Measurements from ENCODE around the gene NRIP2. TPM values are rescaled to one million over a fixed set of nuclear protein-coding genes. Genes with fewer than 3 reads are reported as not detected.

Gene NRIP2
- total and polyA plus RNA-seq, 2 donors (not counting 3 experiments of a cell fraction or from before 2014, with no cell fraction given): not detected

DNA sequence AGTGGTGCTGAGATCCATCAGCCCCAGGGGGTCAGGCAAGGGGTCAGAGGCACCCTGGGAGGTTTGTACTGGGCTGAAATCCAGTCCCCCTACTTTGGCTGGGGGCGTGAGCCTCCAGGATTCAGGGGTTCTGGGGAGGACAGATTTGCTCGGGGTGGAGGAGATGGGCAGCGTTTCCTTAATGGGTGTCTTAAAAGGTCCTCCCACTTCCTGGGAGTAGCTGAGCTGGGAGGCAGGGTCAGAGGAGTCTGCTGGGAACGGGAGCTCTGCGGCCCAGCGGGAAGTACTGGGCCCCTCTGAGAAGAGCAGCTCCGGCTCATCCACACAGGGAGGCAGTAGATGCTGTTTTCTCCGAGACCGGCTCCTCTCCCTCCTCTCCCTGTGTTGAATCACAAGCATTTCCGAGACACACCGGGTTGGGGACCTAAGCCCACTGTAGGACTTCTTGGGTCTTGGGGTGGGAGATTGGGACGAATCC lies 24.1 kb upstream of the NRIP2 start:
- Histone ChIP-seq H3K36me3 (ENCODE audit: control insufficient read depth in 2 of 2, extremely low read depth in 1 of 2, insufficient read depth in 2 of 2, low read length in 2 of 2) (peaks cover 2 to 11% of the 10 kb centered on the region in 2 experiments), H3K79me2 (ENCODE audit: control insufficient read depth, insufficient read depth, low read length) (no peaks in the 10 kb centered on the region), H3K9ac (replicated peaks; ENCODE audit: extremely low read depth, insufficient read depth, low read length) (no peak overlapping the region), H4K20me1 (replicated peaks; ENCODE audit: control insufficient read depth, extremely low read depth, insufficient read depth, low read length) (no peaks in the 10 kb centered on the region), H3K9me1 (replicated peaks; ENCODE audit: control insufficient read depth, extremely low read depth, insufficient read depth, low read length) (no peaks in the 10 kb centered on the region), H3K9me3 (replicated peaks; ENCODE audit: control insufficient read depth, insufficient read depth, low read length) (no peaks in the 10 kb centered on the region), H3K4me2 (ENCODE audit: insufficient read depth, low read length) (no peak overlapping the region), H2AFZ (ENCODE audit: low read depth, low read length) (no peak overlapping the region), H3K27ac (ENCODE audit: insufficient read depth, low read depth, low read length) (no peak overlapping the region), H3K27me3 (ENCODE audit: control insufficient read depth in 2 of 2, insufficient read depth in 2 of 2, low read length in 2 of 2) (no peaks in the 10 kb centered on the region), H3K4me3 (replicated peaks in 1 of 3; ENCODE audit: insufficient read depth in 1 of 3, low read depth in 1 of 3, low read length in 3 of 3) (no peak overlapping the region), H3K4me1 (ENCODE audit: control insufficient read depth, extremely low read depth, insufficient read depth, low read length) (no peaks in the 10 kb centered on the region)
- ChIA-PET POLR2A (no interaction called here), CTCF (interaction anchor here (3.2 kb wide), 1 partner anchor 183 kb away, joined by 14 read pairs; no protein-coding TSS in a partner anchor)
- FAIRE-seq: no peak
- dilution Hi-C loops (cut with MboI; ENCODE audit: extremely low pct_ligation_motif_present, low sequenced_read_pairs): no loop called here
- TF ChIP-seq EZH2 (IDR thresholded peaks at IDR 0.05; ENCODE audit: borderline replicate concordance, low read depth, low read length, severe bottlenecking) (no peak), FOS (IDR thresholded peaks at IDR 0.05; ENCODE audit: borderline replicate concordance, insufficient read depth, low read length) (no peak), MYC (IDR thresholded peaks at IDR 0.05; ENCODE audit: low read depth, low read length) (no peak), GATA2 (IDR thresholded peaks at IDR 0.05; ENCODE audit: insufficient read depth, insufficient read length, low read depth, low read length) (no peak), POLR2AphosphoS5 (IDR thresholded peaks at IDR 0.05; ENCODE audit: insufficient read depth, low read depth, low read length) (no peak)
- TF ChIP-seq, protein P1, sequence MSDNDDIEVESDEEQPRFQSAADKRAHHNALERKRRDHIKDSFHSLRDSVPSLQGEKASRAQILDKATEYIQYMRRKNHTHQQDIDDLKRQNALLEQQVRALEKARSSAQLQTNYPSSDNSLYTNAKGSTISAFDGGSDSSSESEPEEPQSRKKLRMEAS (IDR thresholded peaks at IDR 0.05; ENCODE audit: insufficient read depth, insufficient read length): no peak
- DNase-seq (ENCODE audit: low read depth, low spot score): no peak
- intact Hi-C loops (cut with micrococcal nuclease): no loop called here
- no TSS peak for BruUV-seq (replicated peaks)

DNA sequence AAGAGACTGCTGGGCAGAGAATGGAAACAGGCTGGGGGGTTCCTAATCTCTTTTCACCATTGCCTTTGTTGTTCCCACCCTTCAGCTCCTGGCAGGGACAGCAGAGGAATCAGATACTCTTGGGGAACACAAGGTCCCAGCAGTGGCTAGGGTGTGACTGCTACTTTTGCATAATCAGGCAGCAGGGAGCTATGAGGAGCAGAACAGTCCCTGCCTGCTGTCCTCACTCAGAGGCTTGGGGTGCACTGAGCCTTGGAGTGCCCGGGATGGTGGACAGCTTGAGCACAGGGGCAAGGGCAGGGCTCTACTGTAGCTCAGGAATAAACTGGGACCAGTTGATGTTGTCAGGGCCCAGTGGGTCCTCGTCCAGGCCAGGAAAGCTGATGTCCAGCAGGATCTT lies 23.5 kb upstream of the NRIP2 start:
- intact Hi-C loops (cut with micrococcal nuclease): no loop called here

More for the DNA sequence above, 23.5 kb upstream of the NRIP2 start:
- Histone ChIP-seq H3K9me3 (replicated peaks; ENCODE audit: control insufficient read depth, insufficient read depth, low read length) (no peaks in the 10 kb centered on the region), H3K4me1 (ENCODE audit: control insufficient read depth, extremely low read depth, insufficient read depth, low read length) (no peaks in the 10 kb centered on the region), H3K27ac (ENCODE audit: insufficient read depth, low read depth, low read length) (no peak overlapping the region), H3K79me2 (ENCODE audit: control insufficient read depth, insufficient read depth, low read length) (no peaks in the 10 kb centered on the region), H3K4me3 (replicated peaks in 1 of 3; ENCODE audit: insufficient read depth in 1 of 3, low read depth in 1 of 3, low read length in 3 of 3) (no peak overlapping the region), H3K9ac (replicated peaks; ENCODE audit: extremely low read depth, insufficient read depth, low read length) (no peak overlapping the region), H3K36me3 (ENCODE audit: control insufficient read depth in 2 of 2, extremely low read depth in 1 of 2, insufficient read depth in 2 of 2, low read length in 2 of 2) (peaks cover 2 to 11% of the 10 kb centered on the region in 2 experiments), H3K4me2 (ENCODE audit: insufficient read depth, low read length) (no peak overlapping the region), H3K9me1 (replicated peaks; ENCODE audit: control insufficient read depth, extremely low read depth, insufficient read depth, low read length) (no peaks in the 10 kb centered on the region), H2AFZ (ENCODE audit: low read depth, low read length) (no peak overlapping the region), H4K20me1 (replicated peaks; ENCODE audit: control insufficient read depth, extremely low read depth, insufficient read depth, low read length) (no peaks in the 10 kb centered on the region), H3K27me3 (ENCODE audit: control insufficient read depth in 2 of 2, insufficient read depth in 2 of 2, low read length in 2 of 2) (no peaks in the 10 kb centered on the region)
- dilution Hi-C loops (cut with MboI; ENCODE audit: extremely low pct_ligation_motif_present, low sequenced_read_pairs): no loop called here
- CTCF ChIA-PET: interaction anchor here (1.1 to 3.2 kb wide), 4 partner anchors 9 to 183 kb away, joined by 3 to 14 read pairs (median 6); no protein-coding TSS in a partner anchor
- BruUV-seq (replicated peaks): no TSS peak
- no peak for FAIRE-seq
- no peak for DNase-seq (ENCODE audit: low read depth, low spot score)
- POLR2A ChIA-PET: no interaction called here
- TF ChIP-seq GATA2 (IDR thresholded peaks at IDR 0.05; ENCODE audit: insufficient read depth, insufficient read length, low read depth, low read length) (no peak), EZH2 (IDR thresholded peaks at IDR 0.05; ENCODE audit: borderline replicate concordance, low read depth, low read length, severe bottlenecking) (no peak), POLR2A (IDR thresholded peaks at IDR 0.05; ENCODE audit: low read depth, low read length) (no peak)

Measured in endothelial cell of umbilical vein (primary cell).